SK-N-SH (cell line): ENCODE data around the gene SRR. TPM values are rescaled to one million over a fixed set of nuclear protein-coding genes. Genes with fewer than 3 reads are reported as not detected.

ENCODE experiments used
- CTCF ChIA-PET: fragments of 300-600, 350-600 bp; formaldehyde crosslinking; extraction: SDS; loops from one replicate; lab custom pipeline; 2021; lab: Yijun Ruan, JAX
- POLR2A ChIA-PET: fragments of 350-600 bp; sonication (Branson Sonifier 250); formaldehyde crosslinking; extraction: SDS; loops from one replicate; lab custom pipeline; 2020; ENCODE audit warnings: antibody characterized with exemption, inconsistent platforms; lab: Yijun Ruan, JAX
- DNase-seq: peaks from one replicate; pipeline ENCODE4 v3.0.0; 2012
- H2AFZ ChIP-seq: fragments of 200-600 bp; sonication (generic); 2 replicates; pipeline ENCODE4 v1.8.1; 2016; ENCODE audit warnings: antibody characterized with exemption, mild to moderate bottlenecking, low read depth
- H3F3A ChIP-seq: fragments of 200-600 bp; sonication (generic); replicated peaks from 2 replicates; pipeline ENCODE3; 2016; ENCODE audit warnings: antibody characterized with exemption, mild to moderate bottlenecking; ENCODE audit not compliant: insufficient read depth
- H3K27ac ChIP-seq, 2 experiments: fragments of 200-500 bp in 1 of 2; fragments of 200-600 bp in 1 of 2; sonication (Bioruptor generic) in 1 of 2; sonication (generic), shearing (Covaris generic) in 1 of 2; 2 replicates each; pipeline versions ENCODE4 v1.5.1 to v1.6.1; 2014 to 2016; ENCODE audit warnings: low read depth in 2 of 2, inconsistent platforms in 1 of 2, low read length in 1 of 2, mild to moderate bottlenecking in 1 of 2, mixed read lengths in 1 of 2
- H3K27me3 ChIP-seq: fragments of 200-600 bp; sonication (generic), shearing (Covaris generic); 2 replicates; pipeline ENCODE4 v1.6.1; 2016; ENCODE audit warnings: mixed run types; ENCODE audit not compliant: insufficient read depth
- H3K36me3 ChIP-seq, 2 experiments: fragments of 200-500 bp in 1 of 2; fragments of 200-600 bp in 1 of 2; sonication (Bioruptor generic) in 1 of 2; sonication (generic) in 1 of 2; replicated peaks in 1 of 2; 2 replicates each; pipeline versions ENCODE3 to v1.5.1; 2014 to 2016; ENCODE audit warnings: low read length in 1 of 2, mild to moderate bottlenecking in 1 of 2; ENCODE audit not compliant: insufficient read depth in 2 of 2, control insufficient read depth in 1 of 2
- H3K4me1 ChIP-seq, 2 experiments: fragments of 200-500 bp in 1 of 2; fragments of 200-600 bp in 1 of 2; sonication (Bioruptor generic) in 1 of 2; sonication (generic), shearing (Covaris generic) in 1 of 2; 2 replicates each; pipeline versions ENCODE4 v1.5.1 to v1.6.1; 2014 to 2016; ENCODE audit warnings: low read depth in 1 of 2, low read length in 1 of 2, mixed run types in 1 of 2; ENCODE audit not compliant: insufficient read depth in 2 of 2, control insufficient read depth in 1 of 2
- H3K4me2 ChIP-seq: fragments of 200-600 bp; sonication (generic), shearing (Covaris generic); 2 replicates; pipeline ENCODE4 v1.6.1; 2017; ENCODE audit warnings: mixed run types
- H3K4me3 ChIP-seq, 2 experiments: fragments of 200-500 bp in 1 of 2; fragments of 200-600 bp in 1 of 2; sonication (Bioruptor generic) in 1 of 2; sonication (generic), shearing (Covaris generic) in 1 of 2; 2 replicates each; pipeline versions ENCODE4 v1.5.1 to v1.8.1; 2014 to 2016; ENCODE audit warnings: low read depth in 2 of 2, inconsistent platforms in 1 of 2, low read length in 1 of 2, mild to moderate bottlenecking in 1 of 2, mixed read lengths in 1 of 2, moderate library complexity in 1 of 2
- H3K79me2 ChIP-seq: fragments of 200-600 bp; sonication (generic); 2 replicates; pipeline ENCODE4 v1.8.1; 2017; ENCODE audit warnings: mild to moderate bottlenecking; ENCODE audit not compliant: insufficient read depth
- H3K9ac ChIP-seq: fragments of 200-600 bp; sonication (generic); 2 replicates; pipeline ENCODE4 v1.6.1; 2017; ENCODE audit warnings: mixed run types
- H3K9me2 ChIP-seq: fragments of 200-600 bp; sonication (generic); 2 replicates; pipeline ENCODE4 v1.6.1; 2017; ENCODE audit warnings: mixed run types
- H3K9me3 ChIP-seq: fragments of 200-600 bp; sonication (generic); 2 replicates; pipeline ENCODE4 v1.6.1; 2017; ENCODE audit warnings: mixed run types, mild to moderate bottlenecking, moderate library complexity
- H4K20me1 ChIP-seq: fragments of 200-600 bp; sonication (generic); 2 replicates; pipeline ENCODE4 v1.6.1; 2017; ENCODE audit warnings: mild to moderate bottlenecking, mixed run types; ENCODE audit not compliant: insufficient read depth
- CHD2 ChIP-seq: fragments of 150-350 bp; IDR thresholded peaks from 2 replicates; pipeline ENCODE4 v1.6.1; 2018; ENCODE audit warnings: low read length; ENCODE audit not compliant: partially characterized antibody
- CTCF ChIP-seq: fragments of 200-600 bp; sonication (generic); IDR thresholded peaks from 2 replicates; pipeline ENCODE4 v1.6.1; 2017; ENCODE audit warnings: antibody characterized with exemption, mild to moderate bottlenecking, moderate library complexity
- EP300 ChIP-seq, 2 experiments: IDR thresholded peaks; 2 replicates each; pipeline versions ENCODE4 v1.4.0 to v1.6.1; 2012; ENCODE audit warnings: borderline replicate concordance in 1 of 2, low read depth in 1 of 2, low read length in 1 of 2
- EZH2phosphoT487 ChIP-seq: fragments of 200-600 bp; sonication (generic); IDR thresholded peaks from 2 replicates; pipeline ENCODE4 v1.6.1; 2017; ENCODE audit warnings: low read depth, mixed run types, mild to moderate bottlenecking, antibody characterized with exemption, moderate library complexity, borderline replicate concordance
- FOSL2 ChIP-seq: IDR thresholded peaks from 2 replicates; pipeline ENCODE4 v1.4.0; 2012; ENCODE audit warnings: low read depth, mild to moderate bottlenecking, moderate library complexity, borderline replicate concordance
- FOXM1 ChIP-seq: IDR thresholded peaks from 2 replicates; pipeline ENCODE4 v1.4.0; 2012; ENCODE audit warnings: low read depth, mild to moderate bottlenecking
- JUND ChIP-seq: IDR thresholded peaks from 2 replicates; pipeline ENCODE4 v1.4.0; 2012
- MAX ChIP-seq: IDR thresholded peaks from 2 replicates; pipeline ENCODE4 v1.4.0; 2012; ENCODE audit warnings: low read depth
- RAD21 ChIP-seq: IDR thresholded peaks from 2 replicates; pipeline ENCODE4 v1.6.1; 2012; ENCODE audit warnings: mild to moderate bottlenecking, low read length
- REST ChIP-seq: IDR thresholded peaks from 2 replicates; pipeline ENCODE4 v1.6.1; 2012; ENCODE audit warnings: mild to moderate bottlenecking, low read depth, low read length, moderate library complexity
- RFX5 ChIP-seq: IDR thresholded peaks from 2 replicates; pipeline ENCODE4 v1.6.1; 2012; ENCODE audit warnings: mild to moderate bottlenecking, improper control_type of control experiment, low read length
- SMC3 ChIP-seq: IDR thresholded peaks from 2 replicates; pipeline ENCODE4 v1.6.1; 2012; ENCODE audit warnings: low read depth, low read length, improper control_type of control experiment
- TAF1 ChIP-seq: IDR thresholded peaks from 2 replicates; pipeline ENCODE4 v1.6.1; 2012; ENCODE audit warnings: low read depth, mild to moderate bottlenecking, low read length, moderate library complexity, borderline replicate concordance
- USF1 ChIP-seq: IDR thresholded peaks from 2 replicates; pipeline ENCODE4 v1.4.0; 2012; ENCODE audit warnings: low read depth, borderline replicate concordance
- YY1 ChIP-seq: IDR thresholded peaks from 2 replicates; pipeline ENCODE4 v1.4.0; 2012; ENCODE audit warnings: low read depth, mild to moderate bottlenecking
- ZBTB33 ChIP-seq: IDR thresholded peaks from 2 replicates; pipeline ENCODE4 v1.4.0; 2012; ENCODE audit warnings: low read depth, borderline replicate concordance
- whole genome bisulfite sequencing: methylation state at CpG from one replicate; pipeline ENCODE4 v1.1.6; 2017; ENCODE audit warnings: low lambda C conversion rate; 5-methylcytosine and 5-hydroxymethylcytosine counted together
- polyA plus RNA-seq, 3 experiments: library from polyadenylated mRNA; depleted of rRNA; stranded (reverse); fragments of >200 nt; gene quantifications; 2 replicates each; pipeline ENCODE4 v1.2.3, GENCODE V29; 2012

SRR gene
- polyA plus RNA-seq, 1 of the 3 experiments (the other 2 are of a cell fraction) = 18.5 TPM

- WGBS = 91% methylated on average over 8 of the region's 8 CpGs
- Histone ChIP-seq H3K9me3 (no peaks in the 10 kb centered on the region), H4K20me1 (peaks cover 3% of the 10 kb centered on the region; the same call in 1 of the 2 replicates), H3K4me3 (no peak overlapping the region), H2AFZ (no peak overlapping the region), H3K9me2 (no peaks in the 10 kb centered on the region), H3K36me3 (peaks cover 0 to 5% of the 10 kb centered on the region in 2 experiments), H3K9ac (no peak overlapping the region), H3K79me2 (peaks cover 54% of the 10 kb centered on the region), H3K4me1 (peaks cover 2 to 23% of the 10 kb centered on the region in 2 experiments; a peak in 3 of 4 replicates), H3K27me3 (no peaks in the 10 kb centered on the region), H3F3A (peaks cover 28% of the 10 kb centered on the region), H3K27ac (no peak overlapping the region; a peak in 1 of 4 replicates), H3K4me2 (no peak overlapping the region)
- POLR2A ChIA-PET = no interaction called here
- no peak for DNase-seq
- CTCF ChIA-PET = interaction anchor here (0.6 to 4.8 kb wide), 5 partner anchors 12 to 205 kb away, joined by 3 to 38 read pairs (median 4); partner anchors contain the start of gene HIC1
- no peak for TF ChIP-seq YY1
- TF ChIP-seq MAX = no peak
- TF ChIP-seq CHD2 = no peak
- TF ChIP-seq CTCF = no peak
- no peak for TF ChIP-seq REST
- no peak for TF ChIP-seq FOSL2
- TF ChIP-seq TAF1 = no peak
- TF ChIP-seq RAD21 = no peak
- no peak for TF ChIP-seq ZBTB33
- TF ChIP-seq EP300 (IDR thresholded peaks at IDR 0.05; ENCODE audit: borderline replicate concordance in 1 of 2, low read depth in 1 of 2, low read length in 1 of 2) = no peak
- no peak for TF ChIP-seq JUND
- TF ChIP-seq SMC3 = no peak
- TF ChIP-seq RFX5 = no peak
- TF ChIP-seq EZH2phosphoT487 = no peak
- TF ChIP-seq USF1 = no peak
- TF ChIP-seq FOXM1 = no peak
These were observed 43.8 kb upstream of the SRR start for GRCh38 chr17:2259769-2260536.
